Measurements from ENCODE around the gene HIRIP3. TPM values are rescaled to one million over a fixed set of nuclear protein-coding genes. Genes with fewer than 3 reads are reported as not detected.
"Not testable (repeated sequence)": the region's sequence is repeated elsewhere in the genome, so short reads cannot be mapped to it uniquely, and the experiment has no call there.

Gene HIRIP3
- total and polyA plus RNA-seq, 2 experiments from 2014 or later, result 3.2 to 11.9 TPM

DNA sequence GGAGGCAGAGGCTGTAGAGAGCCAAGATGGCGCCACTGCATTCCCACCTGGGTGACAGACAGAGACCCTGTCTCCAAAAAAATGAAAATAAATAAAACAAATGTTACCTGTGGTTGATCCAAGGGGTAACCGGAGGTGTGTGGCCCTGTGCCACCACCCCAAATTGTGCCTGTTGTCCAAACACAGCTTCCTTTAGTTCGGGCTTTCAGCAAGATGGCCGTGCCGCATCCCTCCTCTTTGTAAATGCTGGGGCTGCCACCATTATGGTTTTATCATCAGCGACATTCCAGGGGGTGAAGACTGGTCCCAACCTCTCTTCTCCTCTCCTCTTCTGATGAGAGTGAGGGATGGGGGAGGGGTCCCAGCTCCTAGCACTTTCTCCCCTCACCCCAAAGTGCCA, 27.5 kb upstream of the HIRIP3 start, which contains the start of gene C16orf92:
Gene C16orf92, plus strand, starts transcription at position 312 of the 400 bp plus-strand sequence. CDS start 143 bp downstream, outside the sequence.
- DNase-seq, result no peak
- Histone ChIP-seq H3K9me3 (ENCODE audit: low read depth) (no peaks in the 10 kb centered on the region), H2AFZ (no peak within 1 kb of the TSS), H3K27ac (no peak within 1 kb of the TSS), H3K36me3 (ENCODE audit: low read depth) (no peaks in the 10 kb centered on the region), H3K27me3 (replicated peaks; ENCODE audit: insufficient read depth) (peaks cover 8% of the 10 kb centered on the region; the same call in 1 of the 2 replicates), H3F3A (ENCODE audit: insufficient read depth) (no peaks in the 10 kb centered on the region), H3K4me3 (no peak within 1 kb of the TSS), H3K9ac (no peak within 1 kb of the TSS), H3K79me2 (ENCODE audit: insufficient read depth) (no peaks in the 10 kb centered on the region), H3K4me1 (ENCODE audit: insufficient read depth) (no peaks in the 10 kb centered on the region), H3K4me2 (ENCODE audit: unreplicated experiment) (no peak within 1 kb of the TSS), H3K9me2 (ENCODE audit: insufficient read depth) (no peaks in the 10 kb centered on the region), H4K20me1 (ENCODE audit: insufficient read depth) (no peaks in the 10 kb centered on the region)
- TF ChIP-seq EZH2phosphoT487 (IDR thresholded peaks at IDR 0.05; ENCODE audit: insufficient read depth, low read depth) (no peak), EZH2 (IDR thresholded peaks at IDR 0.05; ENCODE audit: insufficient read depth, poor library complexity, severe bottlenecking) (no peak)
- in situ Hi-C loops (cut with MboI), result loop anchor here (10.0 kb wide), 2 partner anchors 48 to 318 kb away; partner anchors contain the start of gene TAOK2
- 60 to 64% methylated on average over 6 of the region's 6 CpGs for WGBS, 2 experiments (ENCODE audit: low coverage in 1 of 2, low lambda C conversion rate in 2 of 2, missing lambda C conversion rate in 2 of 2)

DNA sequence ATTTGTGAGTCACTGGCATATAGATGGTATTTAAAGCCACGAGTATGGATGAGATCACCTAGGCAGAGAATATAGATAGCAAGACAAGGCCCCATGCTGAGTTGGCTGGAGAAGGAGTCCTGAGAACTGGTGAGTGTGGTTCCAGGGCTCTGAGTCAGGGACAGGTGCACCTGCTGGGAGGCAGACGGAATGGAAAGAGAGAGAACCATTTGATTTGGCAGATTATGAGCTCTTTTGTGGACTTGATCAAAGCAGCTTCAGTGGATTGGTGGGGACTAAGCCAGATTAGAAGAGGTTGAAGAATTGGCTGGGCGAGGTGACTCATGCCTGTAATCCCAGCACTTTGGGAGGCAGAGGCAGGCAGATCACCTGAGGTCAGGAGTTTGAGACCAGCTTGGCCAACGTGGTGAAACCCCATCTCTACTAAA, 23.3 kb upstream of the HIRIP3 start:
- Histone ChIP-seq H3K4me2 (ENCODE audit: unreplicated experiment) (no peak overlapping the region), H3K9ac (no peak overlapping the region), H3K9me2 (ENCODE audit: insufficient read depth) (no peaks in the 10 kb centered on the region), H4K20me1 (ENCODE audit: insufficient read depth) (no peaks in the 10 kb centered on the region), H2AFZ (no peak overlapping the region), H3F3A (ENCODE audit: insufficient read depth) (no peaks in the 10 kb centered on the region), H3K36me3 (ENCODE audit: low read depth) (no peaks in the 10 kb centered on the region), H3K4me1 (ENCODE audit: insufficient read depth) (no peaks in the 10 kb centered on the region), H3K27me3 (replicated peaks; ENCODE audit: insufficient read depth) (no peaks in the 10 kb centered on the region), H3K79me2 (ENCODE audit: insufficient read depth) (no peaks in the 10 kb centered on the region), H3K4me3 (no peak overlapping the region), H3K9me3 (ENCODE audit: low read depth) (no peaks in the 10 kb centered on the region), H3K27ac (no peak overlapping the region)
- TF ChIP-seq EZH2phosphoT487 (IDR thresholded peaks at IDR 0.05; ENCODE audit: insufficient read depth, low read depth) (no peak), EZH2 (IDR thresholded peaks at IDR 0.05; ENCODE audit: insufficient read depth, poor library complexity, severe bottlenecking) (no peak)
- in situ Hi-C loops (cut with MboI), result loop anchor here (10.0 kb wide), 1 partner anchor 204 kb away; the partner anchor contains the start of genes PAGR1 and PRRT2
- no peak for DNase-seq
- WGBS, 2 experiments (ENCODE audit: low coverage in 1 of 2, low lambda C conversion rate in 2 of 2, missing lambda C conversion rate in 2 of 2), result 67 to 78% methylated on average over 4 of the region's 4 CpGs

DNA sequence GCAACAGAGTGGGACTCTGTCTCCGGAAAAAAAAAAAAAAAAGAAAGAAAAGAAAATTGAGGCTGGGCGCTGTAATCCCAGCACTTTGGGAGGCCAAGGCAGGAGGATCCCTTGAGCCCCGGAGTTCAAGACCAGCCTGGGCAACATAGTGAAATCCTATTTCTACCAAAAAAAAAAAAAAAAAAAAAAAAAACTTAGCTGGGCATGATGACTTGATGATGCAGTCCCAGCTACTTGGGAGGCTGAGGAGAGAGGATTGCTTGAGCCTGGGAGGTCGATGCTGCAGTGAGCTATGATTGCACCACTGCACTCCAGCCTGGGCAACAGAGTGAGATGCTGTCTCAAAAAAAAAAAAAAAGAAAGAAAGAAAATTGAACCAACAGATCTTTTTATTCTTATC, 22.5 kb upstream of the HIRIP3 start:
- H3K9me2 ChIP-seq (ENCODE audit: insufficient read depth); H3K27ac ChIP-seq; H3K4me1 ChIP-seq (ENCODE audit: insufficient read depth); DNase-seq; H3K79me2 ChIP-seq (ENCODE audit: insufficient read depth); H3K36me3 ChIP-seq (ENCODE audit: low read depth); H3K4me3 ChIP-seq; H3K4me2 ChIP-seq (ENCODE audit: unreplicated experiment); H3K9ac ChIP-seq; H3K27me3 ChIP-seq (replicated peaks; ENCODE audit: insufficient read depth); H3F3A ChIP-seq (ENCODE audit: insufficient read depth); H2AFZ ChIP-seq; H3K9me3 ChIP-seq (ENCODE audit: low read depth); H4K20me1 ChIP-seq (ENCODE audit: insufficient read depth): not testable (repeated sequence)
- in situ Hi-C loops (cut with MboI), result loop anchor here (10.0 kb wide), 1 partner anchor 203 kb away; the partner anchor contains the start of genes PAGR1 and PRRT2
- WGBS, 2 experiments (ENCODE audit: low coverage in 1 of 2, low lambda C conversion rate in 2 of 2, missing lambda C conversion rate in 2 of 2), result 80 to 87% methylated on average over 2 to 4 of the region's 4 CpGs

- DNase-seq, result no peak
- no peak overlapping the region for H3K4me3 ChIP-seq
- in situ Hi-C loops (cut with MboI), result loop anchor here (10.0 kb wide), 1 partner anchor 202 kb away; the partner anchor contains the start of genes PAGR1 and PRRT2
- no peak overlapping the region for H3K9ac ChIP-seq
- H3K36me3 ChIP-seq (ENCODE audit: low read depth), result no peaks in the 10 kb centered on the region
- TF ChIP-seq EZH2 (IDR thresholded peaks at IDR 0.05; ENCODE audit: insufficient read depth, poor library complexity, severe bottlenecking) (no peak), EZH2phosphoT487 (IDR thresholded peaks at IDR 0.05; ENCODE audit: insufficient read depth, low read depth) (no peak)
- no peaks in the 10 kb centered on the region for H3F3A ChIP-seq (ENCODE audit: insufficient read depth)
- H3K27me3 ChIP-seq (replicated peaks; ENCODE audit: insufficient read depth), result no peaks in the 10 kb centered on the region
- H3K4me1 ChIP-seq (ENCODE audit: insufficient read depth), result no peaks in the 10 kb centered on the region
- H3K9me2 ChIP-seq (ENCODE audit: insufficient read depth), result no peaks in the 10 kb centered on the region
- WGBS, 2 experiments (ENCODE audit: low coverage in 1 of 2, low lambda C conversion rate in 2 of 2, missing lambda C conversion rate in 2 of 2), result 62 to 68% methylated on average over 2 of the region's 2 CpGs
- no peak overlapping the region for H3K27ac ChIP-seq
- H2AFZ ChIP-seq, result no peak overlapping the region
- no peaks in the 10 kb centered on the region for H3K9me3 ChIP-seq (ENCODE audit: low read depth)
- no peaks in the 10 kb centered on the region for H4K20me1 ChIP-seq (ENCODE audit: insufficient read depth)
- no peaks in the 10 kb centered on the region for H3K79me2 ChIP-seq (ENCODE audit: insufficient read depth)
- no peak overlapping the region for H3K4me2 ChIP-seq (ENCODE audit: unreplicated experiment)
Observed at GRCh38 chr16:30017277-30017656, 21.9 kb upstream of the HIRIP3 start.

Data from GM23248 (cell line).